HepG2 (cell line): ENCODE results near the gene CORO1C. TPM values are rescaled to one million over a fixed set of nuclear protein-coding genes. Genes with fewer than 3 reads are reported as not detected.

Experiments used
- ERF ChIP-seq: IDR thresholded peaks from 2 replicates; pipeline ENCODE4 v1.6.1; 2018; ENCODE audit warnings: missing biosample characterization, missing genetic modification reagents
- MED1 ChIP-seq: sonication (generic); formaldehyde crosslinking; IDR thresholded peaks from 2 replicates; pipeline ENCODE4 v1.4.0; 2020; ENCODE audit warnings: missing genetic modification reagents
- NCOR1 ChIP-seq: fragments of 200-600 bp; sonication (generic); IDR thresholded peaks from 2 replicates; pipeline ENCODE4 v1.7.0; 2017; ENCODE audit warnings: antibody characterized with exemption, low read length, borderline replicate concordance
- NFKB2 ChIP-seq: sonication (generic); formaldehyde crosslinking; IDR thresholded peaks from 2 replicates; pipeline ENCODE4 v1.4.0; 2020; ENCODE audit warnings: missing genetic modification reagents, borderline replicate concordance
- PHF20 ChIP-seq: sonication (generic); formaldehyde crosslinking; IDR thresholded peaks from 2 replicates; pipeline ENCODE4 v1.5.0; 2020; ENCODE audit warnings: mild to moderate bottlenecking, missing genetic modification reagents
- SMAD9 ChIP-seq: sonication (generic); formaldehyde crosslinking; IDR thresholded peaks from 2 replicates; pipeline ENCODE4 v1.5.1; 2020; ENCODE audit warnings: mild to moderate bottlenecking, missing genetic modification reagents
- TRIM24 ChIP-seq: sonication (generic); formaldehyde crosslinking; IDR thresholded peaks from 2 replicates; pipeline ENCODE4 v1.8.0; 2022; ENCODE audit warnings: mild to moderate bottlenecking, missing genetic modification reagents
- XBP1 ChIP-seq: sonication (generic); formaldehyde crosslinking; IDR thresholded peaks from 2 replicates; pipeline ENCODE4 v1.5.0; 2020; ENCODE audit warnings: missing genetic modification reagents
- ZNF251 ChIP-seq: sonication (generic); formaldehyde crosslinking; IDR thresholded peaks from 2 replicates; pipeline ENCODE4 v1.9.0; 2021; ENCODE audit warnings: mild to moderate bottlenecking, missing genetic modification reagents
- ZNF335 ChIP-seq: sonication (generic); formaldehyde crosslinking; IDR thresholded peaks from 2 replicates; pipeline ENCODE4 v1.4.0; 2020; ENCODE audit warnings: missing genetic modification reagents
- ZNF883 ChIP-seq: sonication (generic); formaldehyde crosslinking; IDR thresholded peaks from 2 replicates; pipeline ENCODE4 v1.5.1; 2020; ENCODE audit warnings: mild to moderate bottlenecking, missing genetic modification reagents; ENCODE audit errors: not compliant biosample characterization
- polyA plus RNA-seq, 8 experiments: library from polyadenylated mRNA; depleted of rRNA in 3 of 8; stranded (reverse) in 7 of 8; unstranded in 1 of 8; fragments of >200 nt; fragmentation: Illumina TruSeq in 4 of 8; extraction: Trizol in 4 of 8; gene quantifications; 2 replicates each; pipeline versions ENCODE4 v1.2.1 to v1.2.3, GENCODE V29; 2011 to 2016; ENCODE audit warnings: low read depth in 4 of 8, missing spikeins in 1 of 8, mixed read lengths in 1 of 8; ENCODE audit not compliant: insufficient read depth in 1 of 8
- total RNA-seq, 5 experiments: library from RNA; depleted of rRNA; stranded (reverse); fragments of >200 nt; fragmentation: Illumina TruSeq; extraction: Trizol; gene quantifications; 2 replicates each; pipeline ENCODE4 v1.2.3, GENCODE V29; 2016; ENCODE audit warnings: low read depth in 1 of 5
- TF ChIP-seq, protein P1 (sequence below): sonication (generic); formaldehyde crosslinking; IDR thresholded peaks from 2 replicates; pipeline ENCODE4 v1.9.0; 2021; ENCODE audit warnings: missing genetic modification reagents, borderline replicate concordance
- TF ChIP-seq, protein P2 (sequence below): fragments of 450-650 bp; IDR thresholded peaks from 2 replicates; pipeline ENCODE4 v1.6.1; 2017
- TF ChIP-seq, protein P3 (sequence below): IDR thresholded peaks from 2 replicates; pipeline ENCODE4 v1.6.1; 2012; ENCODE audit warnings: inconsistent platforms
- TF ChIP-seq, protein P4 (sequence below): sonication (generic); formaldehyde crosslinking; IDR thresholded peaks from 2 replicates; pipeline ENCODE4 v1.4.0; 2020; ENCODE audit warnings: missing genetic modification reagents
- TF ChIP-seq, protein P5 (sequence below): IDR thresholded peaks from 2 replicates; pipeline ENCODE4 v1.6.1; 2016; ENCODE audit warnings: low read depth
- TF ChIP-seq, protein P6 (sequence below): IDR thresholded peaks from 2 replicates; pipeline ENCODE4 v1.6.1; 2012; ENCODE audit warnings: low read length, improper control_type of control experiment
- TF ChIP-seq, protein P7 (sequence below): IDR thresholded peaks from 2 replicates; pipeline ENCODE4 v1.4.0; 2020; ENCODE audit warnings: mild to moderate bottlenecking, missing genetic modification reagents

Gene CORO1C
- total and polyA plus RNA-seq, 2 of the 13 experiments (the other 11 are each of a cell fraction or from before 2014, with no cell fraction given) = 73.7 to 131 TPM

DNA sequence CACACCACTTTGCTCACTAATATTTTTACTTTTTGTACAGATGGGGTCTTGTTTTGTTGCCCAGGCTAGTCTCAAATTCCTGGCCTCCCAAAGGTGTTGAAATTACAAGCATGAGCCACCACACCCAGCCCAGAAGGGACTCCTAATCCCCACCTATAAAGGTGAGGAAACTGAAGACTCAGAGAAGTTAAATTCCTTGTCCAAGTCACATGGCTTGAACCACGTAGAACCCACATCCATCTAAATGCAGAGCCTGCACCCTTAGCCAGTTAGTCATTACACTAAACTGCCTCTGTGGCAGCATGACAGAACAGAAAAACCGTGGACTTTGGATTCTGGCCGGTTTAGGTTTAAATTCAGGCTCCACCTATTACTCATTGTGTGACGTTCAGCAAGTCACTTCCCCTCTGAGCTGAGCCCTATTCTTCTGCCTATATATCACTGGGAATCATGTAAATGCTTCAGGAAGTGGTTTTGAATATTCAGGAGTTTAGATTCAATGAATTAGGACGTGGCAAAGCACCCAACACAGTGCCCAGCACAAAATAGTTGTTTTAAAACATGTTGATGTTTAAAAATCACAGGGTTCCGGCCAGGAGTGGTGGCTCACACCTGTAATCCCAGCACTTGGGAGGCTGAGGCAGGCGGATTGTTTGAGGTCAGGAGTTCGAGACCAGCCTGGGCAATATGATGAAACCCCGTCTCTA lies 3.0 kb upstream of the CORO1C start (continued):
- TF ChIP-seq, protein P1, sequence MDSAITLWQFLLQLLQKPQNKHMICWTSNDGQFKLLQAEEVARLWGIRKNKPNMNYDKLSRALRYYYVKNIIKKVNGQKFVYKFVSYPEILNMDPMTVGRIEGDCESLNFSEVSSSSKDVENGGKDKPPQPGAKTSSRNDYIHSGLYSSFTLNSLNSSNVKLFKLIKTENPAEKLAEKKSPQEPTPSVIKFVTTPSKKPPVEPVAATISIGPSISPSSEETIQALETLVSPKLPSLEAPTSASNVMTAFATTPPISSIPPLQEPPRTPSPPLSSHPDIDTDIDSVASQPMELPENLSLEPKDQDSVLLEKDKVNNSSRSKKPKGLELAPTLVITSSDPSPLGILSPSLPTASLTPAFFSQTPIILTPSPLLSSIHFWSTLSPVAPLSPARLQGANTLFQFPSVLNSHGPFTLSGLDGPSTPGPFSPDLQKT = no peak
- TF ChIP-seq SMAD9 (CRISPR knock-in tag) (no peak), MED1 (CRISPR knock-in tag) (peak; percentile 78), XBP1 (CRISPR knock-in tag) (no peak), ZNF883 (CRISPR knock-in tag) (no peak), TRIM24 (CRISPR knock-in tag) (no peak), NFKB2 (no peak), NCOR1 (peak; percentile 79; the same call in 1 of the 2 replicates), ZNF251 (CRISPR knock-in tag) (no peak), ERF (CRISPR knock-in tag) (no peak), ZNF335 (CRISPR knock-in tag) (0 out of 2 replicates have a peak, but pooled peaks have one; percentile 33), PHF20 (no peak; the same call in 1 of the 2 replicates)
- TF ChIP-seq, protein P2, sequence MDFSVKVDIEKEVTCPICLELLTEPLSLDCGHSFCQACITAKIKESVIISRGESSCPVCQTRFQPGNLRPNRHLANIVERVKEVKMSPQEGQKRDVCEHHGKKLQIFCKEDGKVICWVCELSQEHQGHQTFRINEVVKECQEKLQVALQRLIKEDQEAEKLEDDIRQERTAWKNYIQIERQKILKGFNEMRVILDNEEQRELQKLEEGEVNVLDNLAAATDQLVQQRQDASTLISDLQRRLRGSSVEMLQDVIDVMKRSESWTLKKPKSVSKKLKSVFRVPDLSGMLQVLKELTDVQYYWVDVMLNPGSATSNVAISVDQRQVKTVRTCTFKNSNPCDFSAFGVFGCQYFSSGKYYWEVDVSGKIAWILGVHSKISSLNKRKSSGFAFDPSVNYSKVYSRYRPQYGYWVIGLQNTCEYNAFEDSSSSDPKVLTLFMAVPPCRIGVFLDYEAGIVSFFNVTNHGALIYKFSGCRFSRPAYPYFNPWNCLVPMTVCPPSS = no peak
- TF ChIP-seq, protein P3, sequence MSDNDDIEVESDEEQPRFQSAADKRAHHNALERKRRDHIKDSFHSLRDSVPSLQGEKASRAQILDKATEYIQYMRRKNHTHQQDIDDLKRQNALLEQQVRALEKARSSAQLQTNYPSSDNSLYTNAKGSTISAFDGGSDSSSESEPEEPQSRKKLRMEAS = peak; percentile 63
- TF ChIP-seq, protein P4, sequence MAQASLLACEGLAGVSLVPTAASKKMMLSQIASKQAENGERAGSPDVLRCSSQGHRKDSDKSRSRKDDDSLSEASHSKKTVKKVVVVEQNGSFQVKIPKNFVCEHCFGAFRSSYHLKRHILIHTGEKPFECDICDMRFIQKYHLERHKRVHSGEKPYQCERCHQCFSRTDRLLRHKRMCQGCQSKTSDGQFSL (CRISPR knock-in tag) = no peak
- TF ChIP-seq, protein P5, sequence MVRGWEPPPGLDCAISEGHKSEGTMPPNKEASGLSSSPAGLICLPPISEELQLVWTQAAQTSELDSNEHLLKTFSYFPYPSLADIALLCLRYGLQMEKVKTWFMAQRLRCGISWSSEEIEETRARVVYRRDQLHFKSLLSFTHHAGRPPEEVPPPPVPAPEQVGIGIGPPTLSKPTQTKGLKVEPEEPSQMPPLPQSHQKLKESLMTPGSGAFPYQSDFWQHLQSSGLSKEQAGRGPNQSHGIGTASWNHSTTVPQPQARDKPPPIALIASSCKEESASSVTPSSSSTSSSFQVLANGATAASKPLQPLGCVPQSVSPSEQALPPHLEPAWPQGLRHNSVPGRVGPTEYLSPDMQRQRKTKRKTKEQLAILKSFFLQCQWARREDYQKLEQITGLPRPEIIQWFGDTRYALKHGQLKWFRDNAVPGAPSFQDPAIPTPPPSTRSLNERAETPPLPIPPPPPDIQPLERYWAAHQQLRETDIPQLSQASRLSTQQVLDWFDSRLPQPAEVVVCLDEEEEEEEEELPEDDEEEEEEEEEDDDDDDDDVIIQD (CRISPR knock-in tag) = peak; percentile 91
- TF ChIP-seq, protein P6, sequence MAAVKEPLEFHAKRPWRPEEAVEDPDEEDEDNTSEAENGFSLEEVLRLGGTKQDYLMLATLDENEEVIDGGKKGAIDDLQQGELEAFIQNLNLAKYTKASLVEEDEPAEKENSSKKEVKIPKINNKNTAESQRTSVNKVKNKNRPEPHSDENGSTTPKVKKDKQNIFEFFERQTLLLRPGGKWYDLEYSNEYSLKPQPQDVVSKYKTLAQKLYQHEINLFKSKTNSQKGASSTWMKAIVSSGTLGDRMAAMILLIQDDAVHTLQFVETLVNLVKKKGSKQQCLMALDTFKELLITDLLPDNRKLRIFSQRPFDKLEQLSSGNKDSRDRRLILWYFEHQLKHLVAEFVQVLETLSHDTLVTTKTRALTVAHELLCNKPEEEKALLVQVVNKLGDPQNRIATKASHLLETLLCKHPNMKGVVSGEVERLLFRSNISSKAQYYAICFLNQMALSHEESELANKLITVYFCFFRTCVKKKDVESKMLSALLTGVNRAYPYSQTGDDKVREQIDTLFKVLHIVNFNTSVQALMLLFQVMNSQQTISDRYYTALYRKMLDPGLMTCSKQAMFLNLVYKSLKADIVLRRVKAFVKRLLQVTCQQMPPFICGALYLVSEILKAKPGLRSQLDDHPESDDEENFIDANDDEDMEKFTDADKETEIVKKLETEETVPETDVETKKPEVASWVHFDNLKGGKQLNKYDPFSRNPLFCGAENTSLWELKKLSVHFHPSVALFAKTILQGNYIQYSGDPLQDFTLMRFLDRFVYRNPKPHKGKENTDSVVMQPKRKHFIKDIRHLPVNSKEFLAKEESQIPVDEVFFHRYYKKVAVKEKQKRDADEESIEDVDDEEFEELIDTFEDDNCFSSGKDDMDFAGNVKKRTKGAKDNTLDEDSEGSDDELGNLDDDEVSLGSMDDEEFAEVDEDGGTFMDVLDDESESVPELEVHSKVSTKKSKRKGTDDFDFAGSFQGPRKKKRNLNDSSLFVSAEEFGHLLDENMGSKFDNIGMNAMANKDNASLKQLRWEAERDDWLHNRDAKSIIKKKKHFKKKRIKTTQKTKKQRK = no peak
- TF ChIP-seq, protein P7, sequence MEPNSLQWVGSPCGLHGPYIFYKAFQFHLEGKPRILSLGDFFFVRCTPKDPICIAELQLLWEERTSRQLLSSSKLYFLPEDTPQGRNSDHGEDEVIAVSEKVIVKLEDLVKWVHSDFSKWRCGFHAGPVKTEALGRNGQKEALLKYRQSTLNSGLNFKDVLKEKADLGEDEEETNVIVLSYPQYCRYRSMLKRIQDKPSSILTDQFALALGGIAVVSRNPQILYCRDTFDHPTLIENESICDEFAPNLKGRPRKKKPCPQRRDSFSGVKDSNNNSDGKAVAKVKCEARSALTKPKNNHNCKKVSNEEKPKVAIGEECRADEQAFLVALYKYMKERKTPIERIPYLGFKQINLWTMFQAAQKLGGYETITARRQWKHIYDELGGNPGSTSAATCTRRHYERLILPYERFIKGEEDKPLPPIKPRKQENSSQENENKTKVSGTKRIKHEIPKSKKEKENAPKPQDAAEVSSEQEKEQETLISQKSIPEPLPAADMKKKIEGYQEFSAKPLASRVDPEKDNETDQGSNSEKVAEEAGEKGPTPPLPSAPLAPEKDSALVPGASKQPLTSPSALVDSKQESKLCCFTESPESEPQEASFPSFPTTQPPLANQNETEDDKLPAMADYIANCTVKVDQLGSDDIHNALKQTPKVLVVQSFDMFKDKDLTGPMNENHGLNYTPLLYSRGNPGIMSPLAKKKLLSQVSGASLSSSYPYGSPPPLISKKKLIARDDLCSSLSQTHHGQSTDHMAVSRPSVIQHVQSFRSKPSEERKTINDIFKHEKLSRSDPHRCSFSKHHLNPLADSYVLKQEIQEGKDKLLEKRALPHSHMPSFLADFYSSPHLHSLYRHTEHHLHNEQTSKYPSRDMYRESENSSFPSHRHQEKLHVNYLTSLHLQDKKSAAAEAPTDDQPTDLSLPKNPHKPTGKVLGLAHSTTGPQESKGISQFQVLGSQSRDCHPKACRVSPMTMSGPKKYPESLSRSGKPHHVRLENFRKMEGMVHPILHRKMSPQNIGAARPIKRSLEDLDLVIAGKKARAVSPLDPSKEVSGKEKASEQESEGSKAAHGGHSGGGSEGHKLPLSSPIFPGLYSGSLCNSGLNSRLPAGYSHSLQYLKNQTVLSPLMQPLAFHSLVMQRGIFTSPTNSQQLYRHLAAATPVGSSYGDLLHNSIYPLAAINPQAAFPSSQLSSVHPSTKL (CRISPR knock-in tag) = peak; percentile 62
